D721Med (cell line): Measurements from ENCODE around the gene NAT10.

Experiments used
- DNase-seq: peaks from one replicate; pipeline ENCODE4 v3.0.0; 2011; ENCODE audit warnings: low spot score; ENCODE audit not compliant: insufficient read length
- FAIRE-seq: peaks from 2 replicates; lab custom pipeline; 2011; peaks lifted over from hg19 to GRCh38; lab: Jason Lieb, UNC
- TF ChIP-seq, protein P1 (sequence below): IDR thresholded peaks from 2 replicates; pipeline ENCODE4 v1.5.1; 2012; ENCODE audit warnings: mild to moderate bottlenecking, control low read depth; ENCODE audit not compliant: insufficient read depth; ENCODE audit errors: missing control alignments

The NAT10 gene

DNA sequence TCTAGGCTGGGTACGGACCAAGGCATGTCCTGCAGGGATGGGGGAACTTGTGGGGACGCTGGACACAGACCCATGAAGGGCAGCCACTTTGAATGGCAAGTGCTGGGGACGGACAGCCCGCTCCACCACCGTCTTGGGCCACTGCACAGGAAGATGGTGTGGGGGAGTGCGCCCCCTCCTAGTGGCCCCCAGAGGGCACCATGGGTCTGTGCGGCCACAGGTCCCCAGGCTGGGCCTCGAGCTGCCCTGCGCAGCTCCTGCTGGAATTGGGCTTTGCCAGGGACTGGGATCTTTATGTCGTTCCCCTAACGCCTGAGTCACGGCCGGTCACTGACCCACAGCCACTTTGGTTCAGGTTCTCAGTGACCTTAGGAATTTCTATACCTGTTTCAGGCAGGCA is 44.4 kb downstream of the NAT10 start:
- DNase-seq (no peak), FAIRE-seq (no peak)
- TF ChIP-seq, protein P1, sequence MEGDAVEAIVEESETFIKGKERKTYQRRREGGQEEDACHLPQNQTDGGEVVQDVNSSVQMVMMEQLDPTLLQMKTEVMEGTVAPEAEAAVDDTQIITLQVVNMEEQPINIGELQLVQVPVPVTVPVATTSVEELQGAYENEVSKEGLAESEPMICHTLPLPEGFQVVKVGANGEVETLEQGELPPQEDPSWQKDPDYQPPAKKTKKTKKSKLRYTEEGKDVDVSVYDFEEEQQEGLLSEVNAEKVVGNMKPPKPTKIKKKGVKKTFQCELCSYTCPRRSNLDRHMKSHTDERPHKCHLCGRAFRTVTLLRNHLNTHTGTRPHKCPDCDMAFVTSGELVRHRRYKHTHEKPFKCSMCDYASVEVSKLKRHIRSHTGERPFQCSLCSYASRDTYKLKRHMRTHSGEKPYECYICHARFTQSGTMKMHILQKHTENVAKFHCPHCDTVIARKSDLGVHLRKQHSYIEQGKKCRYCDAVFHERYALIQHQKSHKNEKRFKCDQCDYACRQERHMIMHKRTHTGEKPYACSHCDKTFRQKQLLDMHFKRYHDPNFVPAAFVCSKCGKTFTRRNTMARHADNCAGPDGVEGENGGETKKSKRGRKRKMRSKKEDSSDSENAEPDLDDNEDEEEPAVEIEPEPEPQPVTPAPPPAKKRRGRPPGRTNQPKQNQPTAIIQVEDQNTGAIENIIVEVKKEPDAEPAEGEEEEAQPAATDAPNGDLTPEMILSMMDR: peak; percentile 2

- FAIRE-seq (no peak), DNase-seq (no peak)
- TF ChIP-seq, protein P1: no peak
Measured at GRCh38 chr11:34150494-34151151, 45.2 kb downstream of the NAT10 start.

DNA sequence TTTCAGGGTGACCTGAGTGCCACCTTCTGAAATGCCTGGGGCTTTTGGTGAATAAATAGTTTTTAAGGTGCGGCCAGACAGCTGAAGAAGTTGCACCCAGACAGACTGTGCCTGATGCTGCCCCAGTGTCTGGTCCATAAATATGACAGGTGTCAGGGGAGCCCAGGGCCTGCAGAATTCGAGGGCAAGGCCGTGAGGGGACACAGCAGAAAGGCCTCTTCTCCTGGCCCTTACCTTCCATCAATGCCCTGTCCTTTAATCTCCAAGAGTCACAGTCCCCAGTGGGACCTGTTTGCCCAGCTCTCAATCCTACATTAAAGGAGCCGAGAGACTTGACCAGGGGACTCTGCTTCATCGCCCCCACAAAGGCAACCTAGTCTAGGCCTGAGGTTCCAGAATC is 45.7 kb downstream of the NAT10 start:
- DNase-seq (no peak), FAIRE-seq (no peak)
- TF ChIP-seq, protein P1: no peak

- no peak for FAIRE-seq
- no peak for DNase-seq
- TF ChIP-seq, protein P1: no peak
Measured at GRCh38 chr11:34151916-34152845, 46.8 kb downstream of the NAT10 start.

DNA sequence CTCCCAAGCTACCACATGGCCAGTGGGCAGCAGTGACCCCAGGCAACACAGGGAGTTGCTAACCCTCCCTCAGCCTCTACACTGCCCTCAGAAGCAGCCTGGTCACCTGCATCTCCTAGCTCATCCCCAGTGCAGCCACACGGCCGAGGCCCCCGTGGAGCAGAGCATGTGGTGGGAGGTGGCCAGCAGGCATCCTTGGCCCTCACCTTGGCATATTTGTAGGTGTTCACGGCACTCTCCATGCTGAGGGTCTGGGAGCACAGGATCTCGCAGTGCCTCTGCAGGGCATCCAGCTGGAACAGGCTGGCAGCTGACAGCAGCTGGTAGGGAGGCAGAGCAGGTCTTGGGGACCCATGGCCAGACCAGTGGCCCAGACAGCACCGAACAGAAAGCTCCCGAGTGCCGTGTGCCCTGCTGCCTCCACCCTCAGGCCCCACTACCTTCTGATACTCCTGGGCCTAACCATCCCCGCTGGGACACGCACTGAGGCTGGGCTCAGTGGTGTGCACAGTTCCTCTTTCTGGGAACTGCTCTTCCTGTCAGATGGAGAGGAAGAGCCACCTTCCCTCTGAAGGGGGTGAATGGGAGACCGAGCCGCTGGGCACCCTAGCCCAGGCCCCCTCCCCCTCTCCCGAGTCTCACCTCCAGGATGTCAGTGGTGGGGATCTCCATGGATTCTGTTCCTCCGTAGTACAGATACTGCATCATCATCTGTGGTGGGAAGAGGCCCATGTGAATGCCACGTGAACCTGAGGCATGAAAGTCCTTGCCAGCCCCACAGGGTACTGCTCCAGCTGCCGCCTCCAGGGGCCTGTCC is 48.8 kb downstream of the NAT10 start:
- DNase-seq (no peak), FAIRE-seq (no peak)
- TF ChIP-seq, protein P1: no peak

GRCh38 chr11:34155057-34155756 is 49.8 kb downstream of the NAT10 start:
- TF ChIP-seq, protein P1: no peak
- no peak for DNase-seq
- no peak for FAIRE-seq
